Measurements from ENCODE around the gene SCN5A.

The SCN5A gene

GRCh38 chr3:38648659-38649499 is 608 bp downstream of the SCN5A start:
- in situ Hi-C loops (cut with HindIII; ENCODE audit: low pct_ligation_motif_present, low pct_unique_long_range_greater_than_20kb, low sequenced_read_pairs): no loop called here
- no peak for DNase-seq

DNA sequence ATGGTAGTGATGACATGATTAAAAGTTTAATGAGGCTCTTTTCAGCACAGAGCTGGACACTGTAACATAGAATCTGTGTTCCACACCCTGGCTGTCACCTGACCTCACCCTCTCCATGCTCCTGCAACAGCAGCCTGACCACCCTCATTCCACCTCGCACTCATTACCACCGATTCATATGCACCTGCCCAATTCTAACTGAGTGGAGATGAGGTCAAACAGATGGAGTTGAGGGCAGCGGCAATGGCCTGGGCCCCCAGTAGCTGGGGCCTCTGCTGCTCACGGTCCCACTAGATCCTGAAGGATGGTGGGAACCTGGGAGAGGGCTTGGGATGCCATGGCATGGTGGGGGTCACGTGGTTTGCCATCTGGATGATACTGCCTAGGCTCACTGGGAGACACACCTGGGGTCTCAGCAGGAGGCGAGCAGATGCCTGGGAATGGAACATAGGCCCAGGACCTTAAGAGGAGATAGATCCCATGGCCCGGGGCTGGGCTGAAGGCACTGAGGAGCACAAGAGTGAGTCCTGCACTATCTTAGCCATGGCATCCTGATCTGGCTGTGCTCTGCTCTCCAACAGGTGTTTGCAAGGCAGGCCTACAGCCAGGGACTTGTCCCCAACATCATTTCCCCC is 1.3 kb downstream of the SCN5A start:
- in situ Hi-C loops (cut with HindIII; ENCODE audit: low pct_ligation_motif_present, low pct_unique_long_range_greater_than_20kb, low sequenced_read_pairs): no loop called here
- no peak for DNase-seq

DNA sequence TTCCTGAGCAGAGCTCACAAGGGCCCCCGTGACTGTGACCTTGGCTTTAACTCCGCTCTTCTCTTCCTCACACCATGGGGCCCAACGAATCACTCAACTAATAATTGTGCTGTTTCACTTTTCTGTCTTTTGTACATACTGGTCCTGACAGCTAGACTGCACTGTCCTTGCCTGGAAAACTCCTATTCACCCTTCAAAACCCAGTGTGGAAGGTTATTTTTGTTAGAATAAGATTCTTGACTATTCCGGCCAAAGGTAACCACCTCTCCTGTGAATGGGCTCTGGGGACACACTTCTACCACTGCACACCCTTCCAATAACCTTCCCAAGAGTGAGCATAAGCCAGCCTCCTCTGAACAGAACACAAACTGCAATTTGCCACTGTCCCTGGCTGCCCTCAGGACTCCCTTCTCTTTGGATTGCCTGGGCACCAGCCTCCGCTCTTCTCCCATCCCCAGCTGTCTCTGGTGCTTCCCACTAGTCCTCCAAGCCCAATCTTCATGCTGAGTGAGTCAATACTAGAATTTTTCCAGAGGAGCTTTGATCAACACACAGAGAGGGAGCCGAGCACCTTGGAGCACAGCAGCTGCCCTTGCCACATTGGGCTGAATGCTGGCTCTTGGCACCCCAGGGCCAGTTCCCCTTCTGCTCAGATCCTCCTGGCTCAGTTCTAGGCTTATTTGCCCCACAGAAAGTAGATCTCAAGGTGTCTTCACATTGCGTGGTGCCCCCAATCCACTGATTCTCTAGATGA is 2.1 kb downstream of the SCN5A start:
- no peak for DNase-seq
- in situ Hi-C loops (cut with HindIII; ENCODE audit: low pct_ligation_motif_present, low pct_unique_long_range_greater_than_20kb, low sequenced_read_pairs): no loop called here

GRCh38 chr3:38646630-38647029 is 2.9 kb downstream of the SCN5A start:
- DNase-seq: no peak
- in situ Hi-C loops (cut with HindIII; ENCODE audit: low pct_ligation_motif_present, low pct_unique_long_range_greater_than_20kb, low sequenced_read_pairs): no loop called here

GRCh38 chr3:38646062-38646461 is 3.4 kb downstream of the SCN5A start:
- DNase-seq: no peak
- in situ Hi-C loops (cut with HindIII; ENCODE audit: low pct_ligation_motif_present, low pct_unique_long_range_greater_than_20kb, low sequenced_read_pairs): no loop called here

GRCh38 chr3:38645601-38646000 is 3.9 kb downstream of the SCN5A start:
- in situ Hi-C loops (cut with HindIII; ENCODE audit: low pct_ligation_motif_present, low pct_unique_long_range_greater_than_20kb, low sequenced_read_pairs): no loop called here
- no peak for DNase-seq

- DNase-seq: no peak
- in situ Hi-C loops (cut with HindIII; ENCODE audit: low pct_ligation_motif_present, low pct_unique_long_range_greater_than_20kb, low sequenced_read_pairs): no loop called here
These were observed 4.4 kb downstream of the SCN5A start for GRCh38 chr3:38645076-38645475.

DNA sequence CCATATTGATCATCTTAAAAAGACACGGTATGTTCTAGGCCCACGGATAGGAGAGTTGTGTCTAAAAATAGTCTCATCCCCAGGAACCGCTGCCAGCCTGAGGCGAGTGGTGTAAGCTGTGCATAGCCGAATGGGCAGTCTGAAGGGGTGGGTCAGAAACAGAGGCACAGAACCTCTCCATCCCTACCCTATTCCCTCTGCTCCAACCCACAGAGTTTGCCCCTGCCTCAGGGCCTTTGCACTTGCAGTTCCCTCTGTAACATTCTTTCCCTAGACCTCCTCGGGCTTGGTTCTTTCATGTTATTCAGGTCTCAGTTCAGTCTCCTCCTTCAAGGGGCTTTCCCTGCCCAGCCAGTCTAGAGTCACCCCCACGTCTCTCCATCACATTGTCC is 4.8 kb downstream of the SCN5A start:
- DNase-seq: no peak
- in situ Hi-C loops (cut with HindIII; ENCODE audit: low pct_ligation_motif_present, low pct_unique_long_range_greater_than_20kb, low sequenced_read_pairs): no loop called here

- in situ Hi-C loops (cut with HindIII; ENCODE audit: low pct_ligation_motif_present, low pct_unique_long_range_greater_than_20kb, low sequenced_read_pairs): no loop called here
- no peak for DNase-seq
These were observed 5.3 kb downstream of the SCN5A start for GRCh38 chr3:38644016-38644661.

- no peak for DNase-seq
- in situ Hi-C loops (cut with HindIII; ENCODE audit: low pct_ligation_motif_present, low pct_unique_long_range_greater_than_20kb, low sequenced_read_pairs): no loop called here
These were observed 5.9 kb downstream of the SCN5A start for GRCh38 chr3:38643592-38643991.

- in situ Hi-C loops (cut with HindIII; ENCODE audit: low pct_ligation_motif_present, low pct_unique_long_range_greater_than_20kb, low sequenced_read_pairs): no loop called here
- no peak for DNase-seq
These were observed 6.4 kb downstream of the SCN5A start for GRCh38 chr3:38643090-38643489.

DNA sequence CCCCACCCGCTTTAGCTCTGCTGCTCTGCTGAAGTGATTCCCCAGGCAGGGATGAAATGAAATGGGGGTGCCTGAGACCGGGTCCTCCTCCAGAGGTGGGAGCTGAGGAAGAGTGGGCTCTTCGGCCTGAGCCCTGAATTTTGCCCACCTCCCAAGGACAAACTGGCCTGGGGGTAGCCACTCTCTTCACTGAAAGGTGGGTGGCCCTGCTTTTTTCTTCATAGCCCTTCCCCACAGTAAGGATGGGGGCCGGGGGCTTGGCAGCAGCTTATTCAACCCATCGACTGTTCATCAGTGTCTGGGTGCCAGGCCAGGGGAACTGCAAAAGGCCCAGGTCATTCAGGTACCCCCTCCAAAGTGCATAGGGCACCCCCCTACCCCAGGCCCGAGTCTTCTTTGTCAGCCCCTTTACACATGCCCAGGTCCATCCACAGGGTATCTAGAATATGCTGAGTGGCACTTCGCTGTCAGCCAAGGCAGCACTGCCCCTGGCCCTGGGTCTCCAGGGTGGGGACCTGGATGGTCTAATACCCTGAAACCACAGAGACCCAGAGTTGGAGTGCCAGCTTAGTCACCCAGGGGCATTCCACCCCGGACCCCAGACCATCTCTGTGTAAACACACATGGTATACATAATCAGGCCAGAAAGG is 7.9 kb downstream of the SCN5A start:
- in situ Hi-C loops (cut with HindIII; ENCODE audit: low pct_ligation_motif_present, low pct_unique_long_range_greater_than_20kb, low sequenced_read_pairs): no loop called here
- DNase-seq: no peak

GRCh38 chr3:38640661-38641452 is 8.6 kb downstream of the SCN5A start:
- no peak for DNase-seq
- in situ Hi-C loops (cut with HindIII; ENCODE audit: low pct_ligation_motif_present, low pct_unique_long_range_greater_than_20kb, low sequenced_read_pairs): no loop called here

DNA sequence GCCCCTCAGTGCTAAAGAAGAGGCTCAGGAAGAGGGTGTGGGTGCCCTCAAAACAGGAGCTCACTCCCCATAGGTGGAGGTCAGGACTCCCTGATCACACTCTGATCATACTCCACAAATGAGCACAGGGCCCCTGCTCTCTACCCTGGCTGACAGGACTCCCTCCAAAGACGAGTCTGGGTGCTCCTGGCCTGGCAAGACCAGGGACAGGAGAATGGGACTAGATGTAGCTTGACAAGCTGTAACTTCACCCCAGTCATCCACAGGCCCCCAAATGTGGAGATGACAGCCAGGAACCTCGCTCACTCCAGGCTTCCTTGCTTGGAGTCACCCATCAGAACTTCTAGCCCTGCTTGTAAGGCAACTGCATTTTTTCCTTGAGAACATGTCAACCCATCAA is 11.1 kb downstream of the SCN5A start:
- DNase-seq: no peak
- in situ Hi-C loops (cut with HindIII; ENCODE audit: low pct_ligation_motif_present, low pct_unique_long_range_greater_than_20kb, low sequenced_read_pairs): no loop called here

DNA sequence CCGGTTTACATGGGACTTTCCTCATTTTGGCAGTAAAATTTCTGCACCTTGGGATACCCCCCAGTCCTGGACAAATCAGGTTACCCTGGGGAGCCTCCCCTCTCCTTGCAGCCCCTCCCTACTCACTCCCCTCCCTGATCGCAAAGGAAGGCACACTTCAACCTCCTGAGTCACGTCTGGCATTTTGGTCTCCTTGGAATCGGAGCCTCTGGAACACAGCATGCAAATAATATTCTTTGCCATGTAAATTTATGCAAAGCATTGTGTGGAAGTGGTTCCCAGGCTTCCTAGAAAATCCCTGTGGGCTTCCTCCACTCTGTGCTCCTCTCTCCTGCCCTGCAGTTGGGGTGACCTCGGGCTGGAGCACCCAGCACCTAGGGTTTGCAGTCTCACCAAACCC is 11.6 kb downstream of the SCN5A start:
- in situ Hi-C loops (cut with HindIII; ENCODE audit: low pct_ligation_motif_present, low pct_unique_long_range_greater_than_20kb, low sequenced_read_pairs): no loop called here

GRCh38 chr3:38636881-38637280 is 12.6 kb downstream of the SCN5A start:
- no peak for DNase-seq
- in situ Hi-C loops (cut with HindIII; ENCODE audit: low pct_ligation_motif_present, low pct_unique_long_range_greater_than_20kb, low sequenced_read_pairs): no loop called here

More for the DNA sequence above, 11.6 kb downstream of the SCN5A start:
- no peak for DNase-seq

DNA sequence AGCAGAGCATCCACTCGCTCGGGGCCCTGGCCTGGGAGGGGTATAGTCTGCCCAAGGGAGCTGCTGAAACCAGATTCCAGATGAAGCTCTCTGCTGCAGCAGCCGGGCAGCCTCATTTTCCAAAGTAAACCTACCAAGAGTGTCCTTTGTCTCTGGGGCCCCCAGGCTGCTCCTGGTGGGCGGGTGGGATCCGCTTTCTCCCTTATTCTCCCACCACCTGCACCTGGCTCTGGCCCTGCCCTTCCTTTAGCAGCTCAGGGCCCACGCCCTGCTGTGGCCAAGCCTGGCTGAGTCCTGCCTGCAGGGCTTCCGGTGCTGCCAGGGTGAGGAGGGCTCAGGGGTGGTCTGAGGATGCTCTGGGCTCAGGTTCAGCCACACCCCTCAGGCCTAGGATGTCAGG is 13.0 kb downstream of the SCN5A start:
- no peak for DNase-seq
- in situ Hi-C loops (cut with HindIII; ENCODE audit: low pct_ligation_motif_present, low pct_unique_long_range_greater_than_20kb, low sequenced_read_pairs): no loop called here

DNA sequence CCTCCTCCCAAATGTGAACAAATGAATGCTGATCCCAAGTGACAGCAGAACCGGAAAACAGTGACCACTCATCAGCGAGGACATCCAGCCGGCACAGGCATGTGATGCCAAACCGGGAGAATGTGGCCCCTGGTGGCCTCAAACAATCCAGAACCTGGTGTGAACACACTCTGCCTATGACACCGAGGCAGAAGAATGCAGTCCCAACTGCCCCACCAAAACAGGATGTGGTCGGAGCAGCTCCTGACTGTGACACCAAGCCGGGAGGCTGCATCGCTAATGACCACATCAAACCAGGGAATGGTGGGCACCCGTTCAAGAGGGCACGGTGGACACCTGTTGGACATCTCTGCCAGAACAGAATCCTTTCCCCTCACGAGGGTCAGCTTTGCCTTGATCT is 15.4 kb downstream of the SCN5A start:
- peak; percentile 41 for DNase-seq
- in situ Hi-C loops (cut with HindIII; ENCODE audit: low pct_ligation_motif_present, low pct_unique_long_range_greater_than_20kb, low sequenced_read_pairs): no loop called here
